Measurements from ENCODE around the gene SLC38A8.

GRCh38 chr16:84075376-84075775 lies 32.8 kb upstream of the SLC38A8 start:
- TF ChIP-seq CTCF (IDR thresholded peaks at IDR 0.05) (no peak), POLR2A (IDR thresholded peaks at IDR 0.05) (no peak)
